HG03460 (cell line): ENCODE measurements around the gene YARS2.

ENCODE experiments used
- ATAC-seq: cut with Tn5 transposase; IDR thresholded peaks from one replicate; pipeline ENCODE4 v1.9.1; 2021; ENCODE audit not compliant: unreplicated experiment

The YARS2 gene

DNA sequence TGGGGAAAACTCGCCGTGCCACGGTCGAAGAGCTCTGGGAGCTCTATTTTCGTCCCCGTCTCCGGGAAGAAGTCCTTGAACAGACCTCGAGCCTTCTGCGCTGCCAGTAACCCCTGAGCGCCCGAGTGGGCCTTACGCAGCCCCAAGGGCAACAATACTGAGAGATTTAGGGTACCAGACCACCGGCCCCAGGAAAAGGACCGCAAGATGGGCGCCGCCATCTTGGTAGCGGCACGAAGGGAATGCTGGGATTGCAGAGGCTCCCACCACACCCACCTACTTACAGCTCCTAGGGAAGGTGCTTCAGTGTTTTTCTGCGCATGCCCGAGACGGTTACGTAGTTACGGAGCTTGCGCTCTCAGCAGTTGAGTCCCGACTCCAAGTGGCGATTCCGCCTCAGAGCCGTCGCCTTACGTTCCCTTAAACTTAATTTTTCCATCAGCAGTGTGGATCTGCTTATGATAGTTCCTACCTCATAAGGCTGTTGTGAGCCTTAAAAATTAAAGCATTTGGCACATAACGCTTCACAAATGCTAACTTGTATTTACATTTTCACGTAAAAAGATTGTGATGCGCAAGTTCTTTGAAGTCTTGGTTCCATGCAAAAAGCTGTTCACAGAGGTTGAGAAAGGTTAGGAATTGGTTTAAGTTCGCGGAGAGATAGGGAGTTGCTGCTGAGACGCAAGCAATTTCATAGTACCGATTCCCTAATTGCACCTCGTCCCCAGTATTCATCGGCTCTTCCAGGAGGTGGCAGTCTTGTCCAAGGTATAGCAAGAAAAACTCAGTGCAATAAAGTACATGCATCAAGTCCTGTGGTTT is at the start of gene YARS2:
Gene YARS2 (minus strand): TSS at position 244 of the 822 bp plus-strand sequence. CDS start 23 bp downstream, at position 221.
- peak; percentile 91 for ATAC-seq

DNA sequence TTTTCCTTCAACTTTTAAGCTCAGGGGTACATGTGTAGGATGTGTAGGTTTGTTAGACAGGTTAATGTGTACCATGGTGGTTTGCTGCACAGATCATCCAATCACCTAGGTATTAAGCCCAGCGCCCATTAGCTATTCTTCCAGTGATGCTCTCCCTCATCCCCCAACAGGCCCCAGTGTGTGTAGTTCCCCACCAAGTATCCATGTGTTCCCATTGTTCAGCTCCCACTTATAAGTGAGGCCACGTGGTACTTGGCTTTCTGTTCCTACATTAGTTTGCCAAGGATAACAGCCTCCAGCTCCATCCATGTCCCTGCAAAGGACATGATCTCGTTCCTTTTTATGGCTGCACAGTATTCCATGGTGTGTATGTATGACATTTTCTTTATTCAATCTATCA is 48.6 kb upstream of the YARS2 start:
- no peak for ATAC-seq

- ATAC-seq = no peak
Observed at GRCh38 chr12:32801269-32801980, 45.7 kb upstream of the YARS2 start.

- no peak for ATAC-seq
Observed at GRCh38 chr12:32794281-32794680, 38.6 kb upstream of the YARS2 start.

- no peak for ATAC-seq
Observed at GRCh38 chr12:32789916-32790315, 34.2 kb upstream of the YARS2 start.

GRCh38 chr12:32789446-32789845 is 33.7 kb upstream of the YARS2 start:
- ATAC-seq = no peak

DNA sequence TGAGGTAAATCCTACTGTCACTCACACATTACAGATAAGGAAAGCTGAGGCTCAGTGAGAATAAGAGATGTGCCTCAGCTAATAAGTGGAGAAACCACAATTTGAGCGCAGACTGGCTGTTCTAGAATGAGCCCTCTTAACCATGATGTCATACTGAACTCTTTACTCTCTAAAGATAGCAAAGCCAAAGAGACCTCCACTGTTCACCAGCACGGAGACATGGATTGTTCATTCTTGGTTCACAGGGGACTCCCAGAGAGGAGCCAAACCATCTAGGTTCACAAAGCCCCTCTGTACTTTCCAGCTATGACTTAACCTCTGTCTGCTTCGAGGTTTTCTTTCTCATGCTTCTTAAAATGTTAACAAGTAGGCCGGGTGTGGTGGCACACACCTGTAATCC is 32.7 kb upstream of the YARS2 start:
- ATAC-seq = no peak

GRCh38 chr12:32785557-32785956 is 29.9 kb upstream of the YARS2 start:
- ATAC-seq = no peak

DNA sequence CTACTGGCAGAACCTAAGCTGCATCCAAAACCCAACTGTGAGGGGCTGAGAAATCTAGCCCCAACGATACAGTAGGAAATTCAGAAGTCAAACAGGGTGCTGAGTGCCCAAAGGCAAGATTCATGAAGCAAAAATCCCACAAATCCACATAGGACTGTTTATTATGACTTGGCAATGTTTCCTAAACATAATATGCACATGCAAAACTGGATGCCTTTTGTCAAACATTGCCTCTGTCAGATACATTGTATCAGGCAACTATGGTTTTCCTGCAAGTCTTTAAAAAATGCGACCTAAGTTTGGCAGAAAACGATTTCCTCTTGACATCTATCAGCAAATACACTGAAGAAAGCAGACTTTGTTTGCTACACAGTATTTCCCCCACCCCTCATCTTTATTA is 27.3 kb upstream of the YARS2 start:
- ATAC-seq = no peak

DNA sequence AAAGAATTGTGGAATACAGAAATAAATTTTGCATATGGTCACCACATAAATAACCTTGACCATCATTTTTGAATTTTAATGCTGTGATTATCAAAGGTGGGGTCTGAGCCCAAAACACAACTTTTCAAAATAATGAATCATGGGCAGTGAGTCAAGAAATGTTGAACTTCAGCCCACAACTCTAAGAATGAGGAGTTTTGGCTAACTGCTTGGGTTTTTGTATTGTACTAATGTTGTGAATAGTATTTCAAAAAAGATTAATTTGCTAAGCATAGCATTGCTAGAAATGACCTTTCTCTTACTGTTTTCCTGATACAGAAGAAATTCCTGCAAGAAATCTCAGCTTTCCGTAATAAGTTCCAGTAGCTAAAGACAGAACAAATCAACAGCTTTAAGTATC is 24.4 kb upstream of the YARS2 start:
- ATAC-seq = no peak

DNA sequence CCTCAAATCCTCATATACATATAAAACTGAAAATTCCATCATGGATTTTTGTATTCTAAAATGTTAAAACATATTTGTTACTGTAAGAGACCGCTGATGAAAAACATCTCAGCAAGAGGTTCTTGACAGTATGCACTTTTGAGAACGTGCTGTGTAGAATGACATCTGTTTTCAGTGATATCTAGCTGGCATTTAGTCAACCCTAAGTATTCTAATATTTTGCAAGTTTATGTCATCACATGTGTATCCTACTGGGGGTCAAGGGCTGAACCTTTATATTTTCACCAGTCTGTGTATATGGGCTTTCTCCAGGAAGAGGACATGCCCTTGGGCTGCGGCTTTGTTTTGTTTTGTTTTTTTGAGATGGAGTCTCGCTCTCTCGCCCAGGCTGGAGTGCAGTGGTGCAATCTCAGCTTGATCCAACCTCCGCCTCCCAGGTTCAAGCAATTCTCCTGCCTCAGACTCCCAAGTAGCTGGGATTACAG is 22.0 kb upstream of the YARS2 start:
- ATAC-seq = no peak

- no peak for ATAC-seq
Observed at GRCh38 chr12:32777159-32777558, 21.5 kb upstream of the YARS2 start.

DNA sequence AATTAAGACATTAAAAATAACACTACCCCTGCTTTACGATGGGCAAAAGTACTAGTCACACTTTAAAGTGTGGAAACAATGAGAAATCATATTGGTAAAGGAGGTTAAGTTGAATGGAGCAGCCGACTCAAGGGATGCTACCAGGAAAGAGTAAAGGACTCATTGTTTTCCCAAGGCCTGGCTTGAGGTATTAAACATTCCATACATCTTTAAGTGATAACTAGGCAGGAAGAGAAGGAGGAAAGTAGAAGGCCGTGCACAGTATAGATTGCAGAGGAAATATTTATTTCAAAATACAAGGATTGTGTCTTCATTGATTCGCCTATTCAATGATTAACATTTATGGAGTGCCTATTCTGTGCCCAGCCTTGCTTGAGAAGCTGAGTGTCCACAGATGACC is 20.6 kb upstream of the YARS2 start:
- ATAC-seq = no peak

- no peak for ATAC-seq
Observed at GRCh38 chr12:32773691-32774090, 18.0 kb upstream of the YARS2 start.

DNA sequence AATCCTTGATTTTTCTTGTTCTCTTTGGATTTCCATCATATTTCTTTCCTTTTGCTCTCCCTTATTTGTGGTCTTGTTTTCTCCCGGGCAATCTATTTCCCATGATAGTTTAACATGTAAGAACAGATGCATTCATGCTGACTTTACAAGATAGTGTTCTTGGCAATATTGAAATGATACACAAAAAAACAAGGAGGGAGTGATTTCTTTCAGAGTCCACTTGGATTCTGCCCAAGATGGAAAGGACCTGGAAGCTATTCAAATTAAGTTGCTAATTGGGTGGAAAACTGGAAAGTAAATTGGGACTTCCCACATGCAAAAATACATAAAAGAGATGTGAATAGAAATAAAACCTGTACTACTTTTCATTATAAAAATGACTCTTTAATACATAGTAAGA is 14.4 kb upstream of the YARS2 start:
- no peak for ATAC-seq

DNA sequence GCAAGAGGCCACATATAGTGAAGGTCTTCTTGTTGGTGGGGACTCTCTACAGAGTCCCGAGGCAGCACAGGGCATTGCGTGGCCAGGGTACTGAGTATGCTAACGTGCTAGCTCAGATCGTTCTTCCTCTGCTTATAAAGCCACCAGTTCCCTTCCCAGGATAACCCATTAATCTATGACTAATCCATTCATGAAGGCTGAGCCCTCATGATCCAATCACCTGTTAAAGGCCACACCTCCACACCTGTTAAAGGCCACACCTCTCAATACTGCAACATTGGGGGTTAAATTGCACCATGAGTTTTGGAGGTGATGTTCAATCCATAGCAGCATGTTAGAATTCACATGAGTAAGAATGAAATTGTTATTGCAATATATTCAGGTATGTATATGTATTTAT is 12.8 kb upstream of the YARS2 start:
- ATAC-seq = no peak

- no peak for ATAC-seq
Observed at GRCh38 chr12:32765906-32766305, 10.2 kb upstream of the YARS2 start.

DNA sequence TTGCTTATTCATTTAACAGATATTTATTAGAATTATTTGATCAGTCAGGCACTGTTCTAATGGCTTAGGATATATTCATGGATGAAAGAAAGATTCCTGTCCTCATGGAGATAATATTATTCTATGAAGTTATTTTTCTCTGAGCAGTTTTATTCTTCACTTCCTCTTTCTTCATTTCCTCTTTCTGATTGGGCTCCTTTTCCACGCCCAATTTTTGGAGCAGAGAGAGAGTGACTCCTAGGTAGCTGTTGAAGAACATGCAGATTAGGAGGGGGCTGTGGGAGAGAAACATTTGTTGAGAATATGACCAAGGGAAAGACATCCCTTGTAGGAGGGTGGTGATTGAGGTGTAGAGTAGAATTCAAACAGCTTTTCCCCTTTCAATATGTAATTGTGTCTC is 6.0 kb upstream of the YARS2 start:
- ATAC-seq = no peak

GRCh38 chr12:32757157-32757556 is 1.5 kb upstream of the YARS2 start:
- no peak for ATAC-seq

GRCh38 chr12:32756476-32757066 is 874 bp upstream of the YARS2 start:
- ATAC-seq = no peak

- peak; percentile 68 for ATAC-seq
Observed at GRCh38 chr12:32755051-32755653, 545 bp downstream of the YARS2 start.
